Duodenal mucosa (tissue), 2 donors: ENCODE results near the gene CPSF4L.

Experiments
- H3K27ac ChIP-seq: one replicate; pipeline ENCODE4 v1.7.0; 2013; ENCODE audit warnings: low read depth, low read length
- H3K27me3 ChIP-seq, 2 donors: one replicate each; pipeline ENCODE4 v1.7.0; 2013; ENCODE audit warnings: low read length in 2 of 2, control low read depth in 1 of 2; ENCODE audit not compliant: insufficient read depth in 2 of 2, control insufficient read depth in 1 of 2
- H3K36me3 ChIP-seq, 2 donors: one replicate each; pipeline ENCODE4 v1.7.0; 2013; ENCODE audit warnings: low read length in 2 of 2, control low read depth in 1 of 2; ENCODE audit not compliant: insufficient read depth in 2 of 2, control insufficient read depth in 1 of 2
- H3K4me1 ChIP-seq, 2 donors: one replicate each; pipeline ENCODE4 v1.7.0; 2013; ENCODE audit warnings: low read length in 2 of 2, control low read depth in 1 of 2; ENCODE audit not compliant: insufficient read depth in 2 of 2, control insufficient read depth in 1 of 2
- H3K4me3 ChIP-seq, 2 donors: one replicate each; pipeline ENCODE4 v1.7.0; 2013; ENCODE audit warnings: low read length in 2 of 2, low read depth in 1 of 2
- H3K9ac ChIP-seq, 2 donors: one replicate each; pipeline ENCODE4 v1.7.0; 2013; ENCODE audit warnings: low read length in 2 of 2, low read depth in 1 of 2
- H3K9me3 ChIP-seq, 2 donors: one replicate each; pipeline ENCODE4 v1.7.0; 2013; ENCODE audit warnings: low read length in 2 of 2, control low read depth in 1 of 2; ENCODE audit not compliant: control insufficient read depth in 1 of 2

CPSF4L gene

DNA sequence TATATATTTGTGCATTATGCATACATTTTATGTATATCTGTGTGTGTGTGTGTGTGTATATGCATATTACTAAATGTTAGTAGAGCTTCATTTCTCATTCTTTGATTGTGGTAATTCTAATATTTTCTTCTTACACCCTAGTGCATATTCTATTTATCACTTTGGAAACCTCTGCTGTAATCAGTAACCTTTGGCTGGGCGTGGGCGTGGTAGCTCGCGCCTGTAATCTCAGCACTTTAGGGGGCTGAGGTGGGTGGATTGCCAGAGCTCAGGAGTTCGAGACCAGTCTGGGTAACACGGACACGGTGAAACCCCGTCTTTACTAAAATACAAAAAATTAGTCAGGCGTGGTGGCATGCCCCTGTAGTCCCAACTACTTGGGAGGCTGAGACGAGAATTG, 26.9 kb downstream of the CPSF4L start:
- Histone ChIP-seq H3K27me3 (no peaks in the 10 kb centered on the region), H3K9ac (no peak overlapping the region), H3K4me3 (no peak overlapping the region), H3K9me3 (no peaks in the 10 kb centered on the region), H3K4me1 (peaks cover 24 to 32% of the 10 kb centered on the region in 2 donors), H3K27ac (no peak overlapping the region), H3K36me3 (peaks cover 0 to 22% of the 10 kb centered on the region in 2 donors)

DNA sequence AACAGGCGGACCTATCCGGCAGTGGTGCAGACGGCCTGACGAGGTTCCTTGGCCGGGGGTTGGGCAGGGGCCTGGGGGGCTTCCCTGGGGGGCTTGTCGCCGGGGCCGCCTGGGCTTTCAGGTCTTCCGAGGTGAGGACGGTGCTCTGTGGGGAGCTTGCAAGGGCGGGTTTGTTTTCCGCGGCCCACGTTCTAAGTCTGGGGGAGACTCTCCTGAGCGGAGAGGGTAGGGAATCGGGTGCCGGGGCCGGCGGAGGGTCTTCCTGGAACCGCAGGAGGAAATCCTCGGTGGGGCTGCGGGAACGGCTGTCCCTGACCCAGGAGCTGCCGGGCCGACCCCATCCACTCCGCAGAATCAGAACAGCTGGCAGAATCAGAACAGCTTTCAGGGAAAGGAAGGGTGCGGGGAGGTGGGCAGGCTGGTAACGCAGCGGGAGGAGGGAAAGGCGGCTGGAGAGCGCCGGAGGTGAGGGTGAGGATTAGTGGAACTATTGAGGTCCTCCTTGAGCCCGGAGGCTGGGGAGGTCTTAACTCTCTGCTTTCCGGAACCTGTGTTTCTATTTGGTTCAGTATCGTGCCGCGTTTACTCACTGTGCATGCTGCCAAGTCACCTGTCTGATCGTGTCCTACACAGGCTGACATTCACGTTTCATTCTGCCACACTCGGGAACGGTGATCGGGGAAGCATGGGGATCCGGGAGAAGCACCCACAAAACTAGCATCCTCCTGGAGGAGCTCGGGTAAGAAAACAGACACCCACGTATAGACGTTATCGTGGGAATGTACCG, 28.9 kb downstream of the CPSF4L start:
- no peaks in the 10 kb centered on the region for H3K9me3 ChIP-seq
- no peaks in the 10 kb centered on the region for H3K27me3 ChIP-seq
- H3K27ac ChIP-seq = peak overlapping the region; percentile 59
- peak overlapping the region; percentile 85 to 89 for H3K9ac ChIP-seq
- peak overlapping the region; percentile 85 to 96 for H3K4me3 ChIP-seq
- peaks cover 40 to 43% of the 10 kb centered on the region in 2 donors for H3K4me1 ChIP-seq
- peaks cover 0 to 18% of the 10 kb centered on the region in 2 donors for H3K36me3 ChIP-seq

DNA sequence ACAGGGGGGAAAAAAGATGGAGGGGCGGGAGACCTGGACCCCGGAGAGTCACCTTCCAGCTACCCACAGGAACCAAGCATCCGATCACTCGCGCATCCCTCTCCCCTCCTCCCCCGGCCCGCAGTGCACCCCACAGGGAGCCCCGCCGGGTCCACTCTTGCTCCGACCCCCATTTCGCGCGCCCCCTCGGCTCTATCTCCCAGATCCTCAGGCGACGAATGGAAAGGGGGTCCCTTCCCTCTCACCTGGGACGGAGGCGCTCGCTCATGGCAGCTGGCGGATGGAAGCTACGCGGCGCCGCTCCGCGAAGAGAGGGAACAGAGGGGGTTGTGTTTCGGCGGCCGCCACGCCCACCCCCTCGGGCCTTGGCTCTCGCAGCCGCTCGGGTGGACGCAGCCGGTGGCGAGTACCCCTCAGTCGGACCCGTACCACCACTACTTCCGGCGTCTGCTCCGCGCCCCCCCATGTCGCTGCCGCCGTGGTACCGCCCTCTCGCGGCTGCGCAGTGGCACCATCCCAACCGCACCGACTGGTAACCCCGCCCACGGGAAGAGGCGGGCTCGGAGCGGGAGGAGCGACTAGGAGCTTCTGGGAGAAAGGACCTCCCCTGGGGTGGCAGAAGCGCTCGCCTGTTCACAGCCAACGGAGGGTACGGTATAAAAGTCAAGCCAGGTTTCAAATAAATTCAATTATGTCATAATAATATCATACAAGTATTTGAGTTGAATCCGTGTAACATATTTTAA, 29.7 kb downstream of the CPSF4L start:
- Histone ChIP-seq H3K4me3 (peak overlapping the region; percentile 85 to 96), H3K9ac (peak overlapping the region; percentile 85 to 89), H3K27me3 (no peaks in the 10 kb centered on the region), H3K4me1 (peaks cover 40 to 49% of the 10 kb centered on the region in 2 donors), H3K9me3 (no peaks in the 10 kb centered on the region), H3K36me3 (peaks cover 0 to 18% of the 10 kb centered on the region in 2 donors), H3K27ac (peak overlapping the region; percentile 59)

DNA sequence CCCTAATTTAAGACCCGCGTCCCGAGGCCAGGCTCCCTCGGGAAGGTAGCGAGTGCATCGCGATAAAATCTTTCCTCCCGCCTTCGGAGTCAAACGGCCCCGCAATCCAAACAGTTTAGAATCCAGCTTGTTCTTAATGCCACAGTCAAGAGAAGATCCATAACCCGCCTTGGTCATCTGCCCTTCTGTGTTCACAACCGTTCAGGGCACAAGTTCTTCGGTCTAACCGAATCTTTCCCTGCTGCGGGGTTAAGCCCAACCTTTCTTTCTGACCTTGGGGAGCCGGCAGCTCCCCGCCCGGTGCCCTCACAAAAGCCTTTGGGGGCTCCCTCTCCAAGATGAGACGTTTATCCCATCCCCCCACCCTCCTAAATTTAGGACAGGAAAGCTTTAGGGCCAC, 30.3 kb downstream of the CPSF4L start:
- peak overlapping the region; percentile 85 to 89 for H3K9ac ChIP-seq
- H3K4me1 ChIP-seq = peaks cover 40 to 56% of the 10 kb centered on the region in 2 donors
- H3K27ac ChIP-seq = no peak overlapping the region
- no peaks in the 10 kb centered on the region for H3K27me3 ChIP-seq
- no peaks in the 10 kb centered on the region for H3K9me3 ChIP-seq
- H3K36me3 ChIP-seq = peaks cover 0 to 12% of the 10 kb centered on the region in 2 donors
- H3K4me3 ChIP-seq = peak overlapping the region; percentile 85 to 96

DNA sequence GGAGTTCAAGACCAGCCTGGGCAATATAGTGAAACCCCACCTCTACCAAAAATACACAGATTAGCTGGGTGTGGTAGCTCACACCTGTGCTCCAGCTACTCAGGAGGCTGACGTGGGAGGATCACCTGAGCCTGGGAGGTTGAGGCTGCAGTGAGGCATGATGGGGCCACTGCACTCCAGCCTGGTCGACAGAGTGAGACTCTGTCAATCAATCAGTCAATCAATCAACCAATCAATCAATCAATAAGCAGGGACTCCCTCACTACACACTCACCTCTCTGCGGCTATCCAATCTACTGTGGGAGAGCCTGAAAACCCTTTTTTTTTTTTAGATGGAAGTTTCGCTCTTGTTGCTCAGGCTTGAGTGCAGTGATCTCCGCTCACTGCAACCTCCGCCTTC, 31.6 kb downstream of the CPSF4L start:
- Histone ChIP-seq H3K27me3 (no peaks in the 10 kb centered on the region), H3K9me3 (no peaks in the 10 kb centered on the region), H3K36me3 (no peaks in the 10 kb centered on the region), H3K4me3 (no peak overlapping the region), H3K9ac (no peak overlapping the region), H3K27ac (no peak overlapping the region), H3K4me1 (peaks cover 40 to 57% of the 10 kb centered on the region in 2 donors)

DNA sequence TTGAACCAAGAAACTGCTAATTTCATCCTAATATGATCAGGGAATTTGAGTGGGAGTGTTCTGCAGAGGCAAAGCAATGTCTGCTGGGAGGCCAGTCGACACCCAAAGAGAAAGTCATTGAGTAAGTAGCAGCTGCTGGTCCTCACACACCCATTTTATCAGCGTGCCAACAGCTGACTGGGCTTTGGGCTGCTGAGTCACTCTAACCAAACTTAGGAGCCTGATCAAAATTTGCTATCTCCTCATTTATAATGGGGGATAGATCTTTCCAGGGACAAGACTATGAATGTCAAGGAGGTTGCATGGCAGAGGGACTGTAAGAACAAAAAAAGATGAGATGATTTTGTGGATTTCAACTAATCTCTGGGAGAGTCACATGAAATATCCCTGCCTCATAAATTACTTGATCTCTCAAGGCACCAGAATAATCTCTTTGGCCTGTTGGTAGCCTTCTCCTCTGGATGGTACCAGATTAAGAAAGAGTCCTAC, 32.9 kb downstream of the CPSF4L start:
- Histone ChIP-seq H3K9ac (no peak overlapping the region), H3K36me3 (no peaks in the 10 kb centered on the region), H3K9me3 (no peaks in the 10 kb centered on the region), H3K4me3 (no peak overlapping the region), H3K27ac (no peak overlapping the region), H3K4me1 (peaks cover 35 to 48% of the 10 kb centered on the region in 2 donors), H3K27me3 (no peaks in the 10 kb centered on the region)

DNA sequence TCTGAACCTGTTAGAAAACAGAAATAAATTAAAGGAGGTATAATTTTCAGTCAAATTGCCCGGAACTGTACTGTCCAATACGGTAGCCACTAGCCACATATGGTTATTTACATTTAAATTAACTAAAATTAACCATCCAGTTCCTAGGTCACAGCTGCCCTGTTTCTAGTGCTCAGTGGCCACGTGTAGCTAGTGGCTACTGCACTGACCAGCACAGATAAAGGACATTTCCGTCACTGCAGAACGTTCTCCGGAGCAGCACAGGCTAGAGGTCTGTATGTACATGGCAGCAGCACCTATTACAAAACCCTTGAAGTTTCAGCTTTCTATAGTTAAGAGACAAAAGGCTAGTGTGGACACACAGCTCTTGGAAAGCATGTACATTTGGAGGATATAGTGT, 33.7 kb downstream of the CPSF4L start:
- no peak overlapping the region for H3K4me3 ChIP-seq
- H3K27me3 ChIP-seq = no peaks in the 10 kb centered on the region
- no peaks in the 10 kb centered on the region for H3K9me3 ChIP-seq
- peaks cover 28 to 40% of the 10 kb centered on the region in 2 donors for H3K4me1 ChIP-seq
- no peaks in the 10 kb centered on the region for H3K36me3 ChIP-seq
- H3K9ac ChIP-seq = no peak overlapping the region
- no peak overlapping the region for H3K27ac ChIP-seq

DNA sequence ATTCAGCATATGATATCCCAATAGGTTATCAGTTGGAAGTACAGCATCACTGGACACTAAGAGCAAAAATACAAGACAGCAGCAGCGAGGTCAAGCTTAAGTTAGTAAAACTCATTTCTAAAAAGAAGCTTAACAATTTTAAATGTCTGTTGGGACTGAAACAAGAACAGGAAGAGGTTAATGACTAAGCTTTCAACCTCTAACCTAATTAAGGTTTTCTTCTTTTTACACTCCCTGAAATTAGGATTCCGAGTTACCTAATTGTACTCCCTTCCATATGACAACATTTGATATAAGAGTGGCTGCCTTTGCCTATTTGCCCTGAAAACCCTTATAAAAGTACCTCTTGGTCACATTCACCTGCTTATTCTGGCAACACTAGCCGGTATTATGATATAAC, 34.3 kb downstream of the CPSF4L start:
- H3K9ac ChIP-seq = peak overlapping the region in 1 of 2 donors; percentile 17
- no peak overlapping the region for H3K4me3 ChIP-seq
- H3K4me1 ChIP-seq = peaks cover 26 to 40% of the 10 kb centered on the region in 2 donors

DNA sequence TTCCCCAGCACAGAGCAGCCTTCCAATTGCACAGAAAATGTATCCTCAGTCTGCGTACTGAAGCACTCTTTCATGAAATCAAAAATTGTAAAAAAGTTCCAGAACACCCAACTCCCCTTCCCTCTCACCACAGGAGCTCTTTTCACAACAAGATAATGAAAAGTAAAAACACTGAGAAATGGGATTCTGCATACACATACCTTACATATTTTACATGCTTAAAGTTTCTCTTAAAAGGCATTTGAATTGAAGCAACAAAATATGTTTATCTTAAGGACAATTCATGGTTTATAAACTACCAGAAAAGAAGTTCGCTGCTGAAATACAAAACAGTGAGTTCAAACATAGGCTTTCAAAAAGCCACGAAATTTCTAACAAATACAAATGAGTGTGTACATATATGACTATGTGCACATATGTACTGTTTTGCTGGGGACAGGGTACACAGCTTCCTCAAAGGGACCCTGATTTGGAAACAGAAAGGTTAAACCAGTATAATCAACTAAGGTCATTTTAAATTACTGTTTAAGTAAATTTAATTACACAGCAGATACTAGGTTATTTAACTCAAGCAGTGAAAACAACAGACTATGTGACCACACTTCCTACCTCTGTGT, 35.0 kb downstream of the CPSF4L start:
- Histone ChIP-seq H3K9me3 (no peaks in the 10 kb centered on the region), H3K36me3 (no peaks in the 10 kb centered on the region), H3K4me1 (peaks cover 26 to 40% of the 10 kb centered on the region in 2 donors), H3K27me3 (no peaks in the 10 kb centered on the region), H3K4me3 (no peak overlapping the region), H3K9ac (peak overlapping the region in 1 of 2 donors; percentile 17), H3K27ac (no peak overlapping the region)

More for the DNA sequence above, 34.3 kb downstream of the CPSF4L start:
- Histone ChIP-seq H3K27me3 (no peaks in the 10 kb centered on the region), H3K9me3 (no peaks in the 10 kb centered on the region), H3K27ac (no peak overlapping the region), H3K36me3 (no peaks in the 10 kb centered on the region)
